Gastrocnemius medialis (tissue), 4 donors: ENCODE results near the gene SMARCA2. TPM values are rescaled to one million over a fixed set of nuclear protein-coding genes. Genes with fewer than 3 reads are reported as not detected.

Experiments used
- ATAC-seq, 2 donors: fragments of 150-250 bp; one replicate each; pipeline ENCODE4 v1.9.1; 2016
- DNase-seq, 2 donors: peaks; one replicate each; pipeline ENCODE4 v3.0.0-alpha.2; 2019
- H3K27ac ChIP-seq, 4 donors: fragments of 200-600 bp; sonication (generic); 1 replicate in 1 of 4; 2 replicates in 3 of 4; pipeline ENCODE4 v1.5.1; 2016 to 2018; ENCODE audit warnings: mild to moderate bottlenecking in 2 of 4, moderate library complexity in 1 of 4
- H3K27me3 ChIP-seq, 3 donors: fragments of 200-600 bp; sonication (generic) in 2 of 3; 1 replicate in 1 of 3; 2 replicates in 2 of 3; pipeline versions ENCODE4 v1.5.1 to v1.6.0; 2016 to 2019; ENCODE audit warnings: mild to moderate bottlenecking in 1 of 3, moderate library complexity in 1 of 3
- H3K36me3 ChIP-seq, 2 donors: fragments of 200-600 bp; sonication (generic) in 1 of 2; one replicate each; pipeline ENCODE4 v1.5.1; 2017 to 2018
- H3K4me1 ChIP-seq, 2 donors: fragments of 200-600 bp; sonication (generic) in 1 of 2; one replicate each; pipeline ENCODE4 v1.5.1; 2016 to 2017; ENCODE audit warnings: mild to moderate bottlenecking in 2 of 2
- H3K4me3 ChIP-seq, 4 donors: fragments of 200-600 bp; sonication (generic) in 3 of 4; 1 replicate in 1 of 4; 2 replicates in 3 of 4; pipeline ENCODE4 v1.5.1; 2016 to 2019; ENCODE audit warnings: mild to moderate bottlenecking in 2 of 4
- H3K9me3 ChIP-seq, 3 donors: fragments of 200-600 bp; sonication (generic) in 2 of 3; 1 replicate in 1 of 3; 2 replicates in 2 of 3; pipeline ENCODE4 v1.5.1; 2016 to 2019
- CTCF ChIP-seq, 5 experiments: fragments of 450-650 bp in 3 of 5; fragments of 200-600 bp in 2 of 5; sonication (generic) in 2 of 5; IDR thresholded peaks in 4 of 5; conservative IDR thresholded peaks in 1 of 5; 1 replicate in 4 of 5; 2 replicates in 1 of 5; pipeline ENCODE4 v1.5.1; 2016 to 2019; ENCODE audit warnings: antibody characterized with exemption in 5 of 5, mild to moderate bottlenecking in 3 of 5, moderate library complexity in 3 of 5
- POLR2A ChIP-seq, 2 donors: fragments of 450-650 bp; IDR thresholded peaks; one replicate each; pipeline ENCODE4 v1.6.1; 2017; ENCODE audit warnings: antibody characterized with exemption in 2 of 2, mild to moderate bottlenecking in 2 of 2, moderate library complexity in 2 of 2
- in situ Hi-C, 4 donors: fragments of 200-750 bp; cut with MboI; loops; one replicate each; pipeline versions ENCODE4 v1.15.0 to v1.8.0; 2017; ENCODE audit warnings: low sequenced_read_pairs in 4 of 4
- intact Hi-C: fragments of 100-400 bp; cut with DNase I; formaldehyde crosslinking; loops from one replicate; pipeline ENCODE4 v1.15.1; 2023; ENCODE audit warnings: low total_unique reads
- total RNA-seq, 4 donors: library from RNA; depleted of rRNA; stranded (reverse); fragments of >200 nt; gene quantifications; one replicate each; pipeline versions ENCODE4 v1.1.0 to v1.2.3, GENCODE V29; 2016

The SMARCA2 gene
- total RNA-seq, 4 donors from 2014 or later: 54.6 to 69.7 (median 63.0) TPM

GRCh38 chr9:2214707-2215106 lies 199.6 kb downstream of the SMARCA2 start:
- Histone ChIP-seq H3K4me3 (no peak overlapping the region), H3K36me3 (no peaks in the 10 kb centered on the region), H3K27me3 (no peaks in the 10 kb centered on the region), H3K9me3 (no peaks in the 10 kb centered on the region), H3K27ac (no peak overlapping the region), H3K4me1 (peaks cover 0 to 4% of the 10 kb centered on the region in 2 donors)
- TF ChIP-seq POLR2A (IDR thresholded peaks at IDR 0.05): no peak
- no peak for TF ChIP-seq CTCF (IDR thresholded peaks at IDR 0.05 in 4 of 5, conservative IDR thresholded peaks at IDR 0.05 in 1 of 5)
- ATAC-seq (no peak), DNase-seq (no peak)
- intact Hi-C loops: no loop called here
- in situ Hi-C loops: no loop called here

GRCh38 chr9:2215921-2216441 lies 200.8 kb downstream of the SMARCA2 start:
- H3K36me3 ChIP-seq: no peaks in the 10 kb centered on the region
- DNase-seq: no peak
- TF ChIP-seq POLR2A (IDR thresholded peaks at IDR 0.05) (no peak), CTCF (IDR thresholded peaks at IDR 0.05 in 4 of 5, conservative IDR thresholded peaks at IDR 0.05 in 1 of 5) (no peak)
- no peak for ATAC-seq
- H3K4me1 ChIP-seq: peaks cover 0 to 4% of the 10 kb centered on the region in 2 donors
- H3K27me3 ChIP-seq: no peaks in the 10 kb centered on the region
- intact Hi-C loops (no loop called here), in situ Hi-C loops (no loop called here)
- no peak overlapping the region for H3K4me3 ChIP-seq
- H3K27ac ChIP-seq: no peak overlapping the region
- no peaks in the 10 kb centered on the region for H3K9me3 ChIP-seq

GRCh38 chr9:2216591-2216990 lies 201.4 kb downstream of the SMARCA2 start:
- in situ Hi-C loops: no loop called here
- Histone ChIP-seq H3K4me1 (peaks cover 0 to 4% of the 10 kb centered on the region in 2 donors), H3K27me3 (no peaks in the 10 kb centered on the region), H3K9me3 (no peaks in the 10 kb centered on the region), H3K27ac (no peak overlapping the region), H3K36me3 (no peaks in the 10 kb centered on the region), H3K4me3 (no peak overlapping the region)
- DNase-seq (no peak), ATAC-seq (no peak)
- intact Hi-C loops: no loop called here
- TF ChIP-seq CTCF (IDR thresholded peaks at IDR 0.05 in 4 of 5, conservative IDR thresholded peaks at IDR 0.05 in 1 of 5) (no peak), POLR2A (IDR thresholded peaks at IDR 0.05) (no peak)

GRCh38 chr9:2217540-2217939 lies 202.4 kb downstream of the SMARCA2 start:
- no peak for ATAC-seq
- H3K27ac ChIP-seq: no peak overlapping the region
- peaks cover 0 to 4% of the 10 kb centered on the region in 2 donors for H3K4me1 ChIP-seq
- H3K36me3 ChIP-seq: no peaks in the 10 kb centered on the region
- intact Hi-C loops (no loop called here), in situ Hi-C loops (no loop called here)
- no peaks in the 10 kb centered on the region for H3K9me3 ChIP-seq
- H3K27me3 ChIP-seq: no peaks in the 10 kb centered on the region
- DNase-seq: no peak
- TF ChIP-seq CTCF (IDR thresholded peaks at IDR 0.05 in 4 of 5, conservative IDR thresholded peaks at IDR 0.05 in 1 of 5): no peak
- TF ChIP-seq POLR2A (IDR thresholded peaks at IDR 0.05): no peak
- no peak overlapping the region for H3K4me3 ChIP-seq

- no peak overlapping the region for H3K27ac ChIP-seq
- H3K27me3 ChIP-seq: no peaks in the 10 kb centered on the region
- no peaks in the 10 kb centered on the region for H3K36me3 ChIP-seq
- H3K9me3 ChIP-seq: no peaks in the 10 kb centered on the region
- ATAC-seq (no peak), DNase-seq (no peak)
- H3K4me3 ChIP-seq: no peak overlapping the region
- TF ChIP-seq CTCF (IDR thresholded peaks at IDR 0.05 in 4 of 5, conservative IDR thresholded peaks at IDR 0.05 in 1 of 5) (no peak), POLR2A (IDR thresholded peaks at IDR 0.05) (no peak)
- peaks cover 0 to 4% of the 10 kb centered on the region in 2 donors for H3K4me1 ChIP-seq
- intact Hi-C loops (no loop called here), in situ Hi-C loops (no loop called here)
These were observed 204.9 kb downstream of the SMARCA2 start for GRCh38 chr9:2220036-2220435.
